ENCODE data around the gene BICRA.
"Not testable (repeated sequence)": the region's sequence is repeated elsewhere in the genome, so short reads cannot be mapped to it uniquely, and the experiment has no call there.

Gene BICRA

GRCh38 chr19:47663911-47664771 is 55.2 kb downstream of the BICRA start:
- no peak for DNase-seq

- DNase-seq, result not testable (repeated sequence)
Measured at GRCh38 chr19:47668556-47668955, 59.6 kb downstream of the BICRA start.

GRCh38 chr19:47670736-47671135 is 61.8 kb downstream of the BICRA start:
- DNase-seq, result no peak

GRCh38 chr19:47671499-47671898 is 62.6 kb downstream of the BICRA start:
- no peak for DNase-seq

- DNase-seq, result no peak
Measured at GRCh38 chr19:47673426-47673825, 64.5 kb downstream of the BICRA start.

GRCh38 chr19:47674548-47674947 is 65.6 kb downstream of the BICRA start:
- no peak for DNase-seq

- DNase-seq, result no peak
Measured at GRCh38 chr19:47675271-47675670, 66.3 kb downstream of the BICRA start.

GRCh38 chr19:47675859-47676258 is 66.9 kb downstream of the BICRA start:
- DNase-seq, result no peak

- DNase-seq, result no peak
Measured at GRCh38 chr19:47676811-47677210, 67.9 kb downstream of the BICRA start.

- DNase-seq, result no peak
Measured at GRCh38 chr19:47679251-47679900, 70.4 kb downstream of the BICRA start.

GRCh38 chr19:47679922-47680857 is 71.3 kb downstream of the BICRA start:
- no peak for DNase-seq

GRCh38 chr19:47680858-47681332 is 72.0 kb downstream of the BICRA start:
- no peak for DNase-seq

GRCh38 chr19:47681388-47681787 is 72.5 kb downstream of the BICRA start:
- no peak for DNase-seq

GRCh38 chr19:47681936-47682335 is 73.0 kb downstream of the BICRA start:
- DNase-seq, result no peak

- DNase-seq, result no peak
Measured at GRCh38 chr19:47682939-47683338, 74.0 kb downstream of the BICRA start.

GRCh38 chr19:47686679-47687450 is 77.9 kb downstream of the BICRA start:
- DNase-seq, result no peak

- no peak for DNase-seq
Measured at GRCh38 chr19:47687906-47688305, 79.0 kb downstream of the BICRA start.

GRCh38 chr19:47691090-47691489 is 82.2 kb downstream of the BICRA start:
- DNase-seq, result no peak

- no peak for DNase-seq
Measured at GRCh38 chr19:47691782-47692181, 82.8 kb downstream of the BICRA start.

- no peak for DNase-seq
Measured at GRCh38 chr19:47693489-47693888, 84.6 kb downstream of the BICRA start.

- no peak for DNase-seq
Measured at GRCh38 chr19:47693903-47694302, 85.0 kb downstream of the BICRA start.
